ENCODE data around the gene USP49. TPM values are rescaled to one million over a fixed set of nuclear protein-coding genes. Genes with fewer than 3 reads are reported as not detected.

USP49 gene
- total and polyA plus RNA-seq, 10 of the 15 experiments (the other 5 are each of a cell fraction or from before 2014, with no cell fraction given), result 1.0 to 7.7 (median 4.3) TPM

DNA sequence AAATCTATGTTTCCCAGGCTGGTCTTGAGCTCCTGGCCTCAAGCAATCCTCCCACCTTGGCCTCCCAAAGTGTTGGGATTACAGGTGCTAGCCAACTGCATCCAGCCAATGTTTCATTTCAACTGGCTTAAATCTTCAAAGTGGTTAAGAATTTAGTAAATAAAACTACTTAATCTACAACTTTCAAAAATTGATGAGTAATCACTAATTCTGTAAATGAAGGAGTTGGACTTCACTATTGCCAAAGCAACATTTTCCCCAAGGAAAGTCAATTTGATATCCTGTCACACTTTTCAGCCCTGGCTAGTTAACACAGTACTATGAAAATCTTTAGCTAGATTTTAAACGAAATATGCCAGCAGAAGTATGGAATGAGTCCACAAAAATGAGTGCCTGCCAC is 103.9 kb downstream of the USP49 start:
- no peak overlapping the region for H3K27ac ChIP-seq (ENCODE audit: control insufficient read depth, insufficient read depth)
- TF ChIP-seq LARP7 (IDR thresholded peaks at IDR 0.05), result no peak
- TF ChIP-seq HDAC2 (IDR thresholded peaks at IDR 0.05), result no peak
- TF ChIP-seq, protein P1, sequence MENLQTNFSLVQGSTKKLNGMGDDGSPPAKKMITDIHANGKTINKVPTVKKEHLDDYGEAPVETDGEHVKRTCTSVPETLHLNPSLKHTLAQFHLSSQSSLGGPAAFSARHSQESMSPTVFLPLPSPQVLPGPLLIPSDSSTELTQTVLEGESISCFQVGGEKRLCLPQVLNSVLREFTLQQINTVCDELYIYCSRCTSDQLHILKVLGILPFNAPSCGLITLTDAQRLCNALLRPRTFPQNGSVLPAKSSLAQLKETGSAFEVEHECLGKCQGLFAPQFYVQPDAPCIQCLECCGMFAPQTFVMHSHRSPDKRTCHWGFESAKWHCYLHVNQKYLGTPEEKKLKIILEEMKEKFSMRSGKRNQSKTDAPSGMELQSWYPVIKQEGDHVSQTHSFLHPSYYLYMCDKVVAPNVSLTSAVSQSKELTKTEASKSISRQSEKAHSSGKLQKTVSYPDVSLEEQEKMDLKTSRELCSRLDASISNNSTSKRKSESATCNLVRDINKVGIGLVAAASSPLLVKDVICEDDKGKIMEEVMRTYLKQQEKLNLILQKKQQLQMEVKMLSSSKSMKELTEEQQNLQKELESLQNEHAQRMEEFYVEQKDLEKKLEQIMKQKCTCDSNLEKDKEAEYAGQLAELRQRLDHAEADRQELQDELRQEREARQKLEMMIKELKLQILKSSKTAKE (IDR thresholded peaks at IDR 0.05; ENCODE audit: low read depth, poor library complexity, severe bottlenecking), result no peak
- no peak for TF ChIP-seq EGR1 (IDR thresholded peaks at IDR 0.05; ENCODE audit: borderline replicate concordance in 1 of 2, low read depth in 2 of 2, low read length in 2 of 2)
- no peak for TF ChIP-seq ZNF687 (IDR thresholded peaks at IDR 0.05)
- no peak for TF ChIP-seq GATAD2B (conservative IDR thresholded peaks at IDR 0.05; ENCODE audit: low read depth)
- TF ChIP-seq MTA2 (IDR thresholded peaks at IDR 0.05; ENCODE audit: low read depth), result no peak
- no peak for TF ChIP-seq HCFC1 (IDR thresholded peaks at IDR 0.05; ENCODE audit: low read length)
- no peak for TF ChIP-seq MEF2A (IDR thresholded peaks at IDR 0.05; ENCODE audit: insufficient read depth, low read depth, low read length)
- no peak for TF ChIP-seq ZNF622 (IDR thresholded peaks at IDR 0.05)
- TF ChIP-seq, protein P2, sequence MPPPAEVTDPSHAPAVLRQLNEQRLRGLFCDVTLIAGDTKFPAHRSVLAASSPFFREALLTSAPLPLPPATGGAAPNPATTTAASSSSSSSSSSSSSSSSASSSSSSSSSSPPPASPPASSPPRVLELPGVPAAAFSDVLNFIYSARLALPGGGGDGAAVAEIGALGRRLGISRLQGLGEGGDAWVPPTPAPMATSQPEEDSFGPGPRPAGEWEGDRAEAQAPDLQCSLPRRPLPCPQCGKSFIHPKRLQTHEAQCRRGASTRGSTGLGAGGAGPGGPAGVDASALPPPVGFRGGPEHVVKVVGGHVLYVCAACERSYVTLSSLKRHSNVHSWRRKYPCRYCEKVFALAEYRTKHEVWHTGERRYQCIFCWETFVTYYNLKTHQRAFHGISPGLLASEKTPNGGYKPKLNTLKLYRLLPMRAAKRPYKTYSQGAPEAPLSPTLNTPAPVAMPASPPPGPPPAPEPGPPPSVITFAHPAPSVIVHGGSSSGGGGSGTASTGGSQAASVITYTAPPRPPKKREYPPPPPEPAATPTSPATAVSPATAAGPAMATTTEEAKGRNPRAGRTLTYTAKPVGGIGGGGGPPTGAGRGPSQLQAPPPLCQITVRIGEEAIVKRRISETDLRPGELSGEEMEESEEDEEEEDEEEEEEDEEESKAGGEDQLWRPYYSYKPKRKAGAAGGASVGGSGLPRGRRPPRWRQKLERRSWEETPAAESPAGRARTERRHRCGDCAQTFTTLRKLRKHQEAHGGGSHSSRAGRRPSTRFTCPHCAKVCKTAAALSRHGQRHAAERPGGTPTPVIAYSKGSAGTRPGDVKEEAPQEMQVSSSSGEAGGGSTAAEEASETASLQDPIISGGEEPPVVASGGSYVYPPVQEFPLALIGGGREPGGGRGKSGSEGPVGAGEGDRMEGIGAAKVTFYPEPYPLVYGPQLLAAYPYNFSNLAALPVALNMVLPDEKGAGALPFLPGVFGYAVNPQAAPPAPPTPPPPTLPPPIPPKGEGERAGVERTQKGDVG (CRISPR knock-in tag; IDR thresholded peaks at IDR 0.05), result no peak
- TF ChIP-seq JUND (IDR thresholded peaks at IDR 0.05; ENCODE audit: low read depth, low read length), result no peak
- no peak for TF ChIP-seq FOXK2 (IDR thresholded peaks at IDR 0.05)
- TF ChIP-seq ZNF24 (IDR thresholded peaks at IDR 0.05), result no peak

More for the DNA sequence above, 103.9 kb downstream of the USP49 start:
- Histone ChIP-seq H2AFZ (ENCODE audit: control insufficient read depth, low read depth, low read length) (no peak overlapping the region), H3K27me3 (replicated peaks in 1 of 2; ENCODE audit: control insufficient read depth in 2 of 2, insufficient read depth in 2 of 2, low read length in 1 of 2) (no peaks in the 10 kb centered on the region), H3K9ac (ENCODE audit: control insufficient read depth, insufficient read depth, low read length) (no peak overlapping the region), H3K9me3 (replicated peaks; ENCODE audit: control insufficient read depth, insufficient read depth, low read length) (no peaks in the 10 kb centered on the region), H3K4me1 (ENCODE audit: control insufficient read depth, insufficient read depth, low read length) (peaks cover 5% of the 10 kb centered on the region; the same call in 1 of the 2 replicates), H3K4me2 (ENCODE audit: control insufficient read depth, insufficient read depth) (no peak overlapping the region), H3K79me2 (ENCODE audit: control insufficient read depth, insufficient read depth, low read length) (peaks cover 25% of the 10 kb centered on the region), H3K36me3 (ENCODE audit: control insufficient read depth in 2 of 2, insufficient read depth in 2 of 2, low read length in 1 of 2) (peaks cover 5 to 21% of the 10 kb centered on the region in 2 experiments), H4K20me1 (ENCODE audit: control insufficient read depth, insufficient read depth) (no peaks in the 10 kb centered on the region), H3K4me3 (no peak overlapping the region)
- 50% methylated on average over 1 of the region's 1 CpG for whole genome bisulfite sequencing (ENCODE audit: insufficient coverage, insufficient replicate concordance, low lambda C conversion rate, missing lambda C conversion rate)
- in situ Hi-C loops (cut with MboI) (no loop called here), intact Hi-C loops (cut with micrococcal nuclease; ENCODE audit: unreplicated experiment) (no loop called here)
- no peak for ATAC-seq
- ChIA-PET POLR2A (interaction anchor here (0.6 kb wide), 1 partner anchor 155 kb away, joined by 6 read pairs; no protein-coding TSS in a partner anchor), CTCF (interaction anchor here (0.7 to 1.8 kb wide), 6 partner anchors 9 to 423 kb away, joined by 3 to 7 read pairs (median 4); partner anchors contain the start of genes BYSL and MED20), RAD21 (ENCODE audit: unreplicated experiment) (no interaction called here), SMC1A (ENCODE audit: uncharacterized antibody, unreplicated experiment) (interaction anchor here (1.2 to 1.3 kb wide), 2 partner anchors 9 to 13 kb away, joined by 3 to 5 read pairs; no protein-coding TSS in a partner anchor)
- BruUV-seq (replicated peaks), result no TSS peak
- FAIRE-seq, result no peak
- no peak for DNase-seq (ENCODE audit: low read depth, low spot score)

All from GM12878 (cell line).